Neural crest cell (in vitro differentiated cells): ENCODE measurements around the gene CHID1. TPM values are rescaled to one million over a fixed set of nuclear protein-coding genes. Genes with fewer than 3 reads are reported as not detected.

Source experiments
- DNase-seq: peaks from one replicate; pipeline ENCODE4 v3.0.0; 2021; ENCODE audit warnings: low read depth, mixed read lengths, low spot score
- H3K27ac Mint-ChIP-seq: one replicate; pipeline ENCODE4 v1.8.0; 2021; ENCODE audit warnings: mild to moderate bottlenecking, mixed read lengths; ENCODE audit not compliant: unreplicated experiment
- H3K27me3 Mint-ChIP-seq: 2 replicates; pipeline ENCODE4 v1.8.0; 2021; ENCODE audit warnings: low read depth, mild to moderate bottlenecking, mixed read lengths
- H3K36me3 Mint-ChIP-seq: 2 replicates; pipeline ENCODE4 v1.8.0; 2021; ENCODE audit warnings: low read depth, mild to moderate bottlenecking, mixed read lengths
- H3K4me1 Mint-ChIP-seq: 2 replicates; pipeline ENCODE4 v1.8.0; 2021; ENCODE audit warnings: mixed read lengths
- H3K4me3 Mint-ChIP-seq: one replicate; pipeline ENCODE4 v1.8.0; 2021; ENCODE audit warnings: mild to moderate bottlenecking, mixed read lengths
- H3K9me3 Mint-ChIP-seq: 2 replicates; pipeline ENCODE4 v1.8.0; 2021; ENCODE audit warnings: mixed read lengths
- total RNA-seq: library from RNA; stranded (reverse); gene quantifications from 2 replicates; pipeline ENCODE4 v1.2.1, GENCODE V29; 2021
- TF ChIP-seq, protein P1 (sequence below): fragments of 200-600 bp; sonication (generic); conservative IDR thresholded peaks from 2 replicates; pipeline ENCODE4 v1.5.0; 2021; ENCODE audit warnings: antibody characterized with exemption, mild to moderate bottlenecking

CHID1 gene
- total RNA-seq, 1 donor from 2014 or later, result 82.4 TPM

DNA sequence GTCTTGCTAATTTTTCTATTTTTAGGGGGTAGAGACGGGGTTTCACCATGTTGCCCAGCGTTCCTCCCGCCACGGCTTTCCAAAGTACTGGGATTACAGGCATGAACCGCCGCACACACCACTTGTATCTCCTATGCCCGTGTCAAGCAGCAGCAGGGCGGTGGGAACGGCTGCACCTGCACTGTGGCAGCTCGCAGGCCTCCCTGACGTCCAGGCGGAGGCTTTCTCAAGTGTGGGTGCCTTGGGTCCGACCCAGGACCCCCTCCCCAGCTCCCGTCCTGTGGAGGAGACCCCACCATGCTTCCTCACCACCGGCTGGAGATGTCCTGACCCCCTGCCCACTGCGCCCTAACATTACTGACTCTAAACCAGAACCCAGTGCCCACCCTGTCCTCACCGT lies 42.2 kb downstream of the CHID1 start:
- TF ChIP-seq, protein P1, sequence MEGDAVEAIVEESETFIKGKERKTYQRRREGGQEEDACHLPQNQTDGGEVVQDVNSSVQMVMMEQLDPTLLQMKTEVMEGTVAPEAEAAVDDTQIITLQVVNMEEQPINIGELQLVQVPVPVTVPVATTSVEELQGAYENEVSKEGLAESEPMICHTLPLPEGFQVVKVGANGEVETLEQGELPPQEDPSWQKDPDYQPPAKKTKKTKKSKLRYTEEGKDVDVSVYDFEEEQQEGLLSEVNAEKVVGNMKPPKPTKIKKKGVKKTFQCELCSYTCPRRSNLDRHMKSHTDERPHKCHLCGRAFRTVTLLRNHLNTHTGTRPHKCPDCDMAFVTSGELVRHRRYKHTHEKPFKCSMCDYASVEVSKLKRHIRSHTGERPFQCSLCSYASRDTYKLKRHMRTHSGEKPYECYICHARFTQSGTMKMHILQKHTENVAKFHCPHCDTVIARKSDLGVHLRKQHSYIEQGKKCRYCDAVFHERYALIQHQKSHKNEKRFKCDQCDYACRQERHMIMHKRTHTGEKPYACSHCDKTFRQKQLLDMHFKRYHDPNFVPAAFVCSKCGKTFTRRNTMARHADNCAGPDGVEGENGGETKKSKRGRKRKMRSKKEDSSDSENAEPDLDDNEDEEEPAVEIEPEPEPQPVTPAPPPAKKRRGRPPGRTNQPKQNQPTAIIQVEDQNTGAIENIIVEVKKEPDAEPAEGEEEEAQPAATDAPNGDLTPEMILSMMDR, result no peak
- DNase-seq, result no peak

DNA sequence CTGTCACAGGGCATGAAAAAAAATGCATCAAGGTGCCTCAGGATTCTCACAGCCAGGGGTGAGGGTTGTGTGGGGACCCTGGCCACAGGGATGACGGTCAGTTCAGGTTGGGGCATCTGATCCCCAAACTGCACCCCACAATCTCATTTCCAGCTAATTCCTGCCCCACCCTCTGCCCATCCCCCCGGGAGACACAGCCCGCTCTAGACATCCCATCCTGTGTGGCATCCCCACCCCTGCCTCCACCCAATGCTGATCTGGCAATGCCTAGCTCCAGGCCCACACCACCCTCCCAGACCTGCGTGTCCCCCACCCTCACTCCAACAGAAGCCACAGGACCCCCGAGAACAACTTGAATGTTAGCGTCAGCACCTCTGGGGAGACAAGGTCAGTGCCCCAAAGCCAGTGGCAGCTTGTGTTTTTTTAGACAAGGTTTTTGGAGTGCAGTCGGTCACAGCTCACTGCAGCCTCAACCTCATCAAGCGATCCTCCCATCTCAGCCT lies 42.7 kb downstream of the CHID1 start:
- TF ChIP-seq, protein P1, result no peak
- Mint-ChIP-seq H3K36me3 (no peaks in the 10 kb centered on the region), H3K9me3 (no peaks in the 10 kb centered on the region), H3K27me3 (no peaks in the 10 kb centered on the region), H3K4me1 (peaks cover 4% of the 10 kb centered on the region), H3K4me3 (no peak overlapping the region), H3K27ac (no peak overlapping the region)
- no peak for DNase-seq

More for the DNA sequence above, 42.2 kb downstream of the CHID1 start:
- no peak overlapping the region for H3K4me3 Mint-ChIP-seq
- no peaks in the 10 kb centered on the region for H3K36me3 Mint-ChIP-seq
- H3K27ac Mint-ChIP-seq, result no peak overlapping the region
- peaks cover 4% of the 10 kb centered on the region for H3K4me1 Mint-ChIP-seq
- no peaks in the 10 kb centered on the region for H3K27me3 Mint-ChIP-seq
- H3K9me3 Mint-ChIP-seq, result no peaks in the 10 kb centered on the region

DNA sequence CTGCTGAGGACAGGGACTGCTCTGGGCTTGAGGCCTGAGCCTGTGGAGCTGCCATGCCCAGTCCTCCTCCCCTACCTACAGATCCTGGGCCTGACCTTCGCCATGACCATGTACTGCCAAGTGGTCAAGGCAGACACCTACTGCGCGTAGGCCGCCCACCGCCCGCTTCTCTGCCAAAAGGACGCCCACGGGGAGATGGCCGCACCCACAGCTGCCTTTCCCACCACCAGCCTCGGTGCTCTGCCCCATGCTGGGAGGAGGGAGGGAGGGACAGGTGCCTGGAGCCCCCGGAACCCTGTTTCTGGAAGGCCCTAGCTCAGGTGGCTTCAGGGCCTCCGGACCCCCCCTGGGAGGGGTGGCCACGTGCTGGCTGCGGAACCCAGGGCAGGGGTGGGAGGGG lies 44.1 kb downstream of the CHID1 start:
- H3K27ac Mint-ChIP-seq, result no peak overlapping the region
- peaks cover 4% of the 10 kb centered on the region for H3K4me1 Mint-ChIP-seq
- H3K4me3 Mint-ChIP-seq, result no peak overlapping the region
- TF ChIP-seq, protein P1, result no peak
- no peaks in the 10 kb centered on the region for H3K36me3 Mint-ChIP-seq
- H3K27me3 Mint-ChIP-seq, result no peaks in the 10 kb centered on the region
- no peak for DNase-seq
- no peaks in the 10 kb centered on the region for H3K9me3 Mint-ChIP-seq

DNA sequence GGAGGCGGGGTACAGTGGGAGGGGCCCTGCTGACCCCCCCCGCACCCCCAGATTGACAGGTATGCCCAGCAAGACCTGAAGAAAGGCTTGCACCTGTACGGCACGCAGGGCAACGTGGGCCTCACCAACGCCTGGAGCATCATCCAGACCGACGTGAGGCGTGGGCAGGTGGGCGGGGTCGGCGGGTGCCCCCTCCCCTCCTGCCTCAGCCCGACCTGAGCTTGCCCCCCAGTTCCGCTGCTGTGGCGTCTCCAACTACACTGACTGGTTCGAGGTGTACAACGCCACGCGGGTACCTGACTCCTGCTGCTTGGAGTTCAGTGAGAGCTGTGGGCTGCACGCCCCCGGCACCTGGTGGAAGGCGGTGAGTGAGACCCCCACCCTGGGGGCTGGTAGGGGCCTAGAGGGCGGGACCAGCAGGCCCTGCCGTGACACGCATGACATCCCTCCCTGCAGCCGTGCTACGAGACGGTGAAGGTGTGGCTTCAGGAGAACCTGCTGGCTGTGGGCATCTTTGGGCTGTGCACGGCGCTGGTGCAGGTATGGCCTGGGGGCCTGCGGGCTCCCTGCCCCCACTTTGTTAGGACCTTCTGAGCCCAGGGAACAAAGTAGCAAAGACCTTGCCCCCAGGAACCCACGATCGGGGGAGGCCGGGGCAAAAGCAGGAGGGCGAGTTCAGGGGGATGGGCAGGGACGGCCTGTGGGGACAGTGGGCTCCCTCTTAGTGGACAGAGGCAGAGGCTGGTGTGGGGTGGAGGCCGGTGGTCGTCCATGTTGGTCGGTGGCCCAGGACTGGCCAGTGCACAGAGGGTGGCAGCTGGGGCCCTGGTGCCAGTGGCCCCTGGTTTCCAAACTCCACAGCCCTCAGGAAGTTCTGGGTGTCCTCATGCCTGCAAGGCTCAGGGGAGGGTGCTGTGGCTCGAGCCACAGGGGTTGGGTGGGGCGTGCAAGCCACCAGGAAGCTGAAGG lies 44.9 kb downstream of the CHID1 start:
- Mint-ChIP-seq H3K27me3 (no peaks in the 10 kb centered on the region), H3K36me3 (no peaks in the 10 kb centered on the region), H3K9me3 (no peaks in the 10 kb centered on the region), H3K27ac (peak overlapping the region; percentile 71), H3K4me1 (peaks cover 4% of the 10 kb centered on the region), H3K4me3 (no peak overlapping the region)
- TF ChIP-seq, protein P1, result no peak
- DNase-seq, result no peak

DNA sequence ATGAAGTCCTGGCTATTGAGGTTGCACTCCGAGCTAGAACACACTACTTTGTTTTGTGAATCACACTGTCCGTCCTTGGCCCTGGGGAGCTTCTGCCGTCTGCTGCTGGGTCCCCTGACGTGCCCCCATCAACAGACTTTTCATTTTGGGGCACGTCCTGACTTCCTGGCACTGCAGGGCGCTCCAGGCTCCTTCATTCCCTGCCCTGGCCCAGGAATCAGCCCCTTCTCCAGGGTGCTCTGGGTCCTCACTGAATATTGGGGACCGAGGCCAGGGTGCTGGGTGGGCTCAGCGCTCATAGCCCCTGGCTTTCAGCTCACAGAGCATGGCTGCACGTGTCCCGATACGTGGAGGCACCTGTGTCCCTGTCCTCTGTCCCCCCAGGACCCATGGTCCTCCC lies 45.7 kb downstream of the CHID1 start:
- H3K27ac Mint-ChIP-seq, result no peak overlapping the region
- no peaks in the 10 kb centered on the region for H3K27me3 Mint-ChIP-seq

More for the DNA sequence above, 45.7 kb downstream of the CHID1 start:
- Mint-ChIP-seq H3K9me3 (no peaks in the 10 kb centered on the region), H3K4me3 (peak overlapping the region; percentile 68), H3K4me1 (peaks cover 4% of the 10 kb centered on the region), H3K36me3 (no peaks in the 10 kb centered on the region)
- TF ChIP-seq, protein P1, result no peak
- DNase-seq, result no peak
